Measurements from ENCODE around the gene RBMS1.

Gene RBMS1

GRCh38 chr2:160275656-160276055 lies 218.0 kb downstream of the RBMS1 start:
- no peak for DNase-seq (ENCODE audit: low spot score)

- DNase-seq (ENCODE audit: low spot score) = no peak
Observed at GRCh38 chr2:160271171-160272086, 222.2 kb downstream of the RBMS1 start.

GRCh38 chr2:160270571-160271113 lies 223.0 kb downstream of the RBMS1 start:
- no peak for DNase-seq (ENCODE audit: low spot score)

GRCh38 chr2:160269803-160270570 lies 223.6 kb downstream of the RBMS1 start:
- DNase-seq (ENCODE audit: low spot score) = no peak

GRCh38 chr2:160269365-160269764 lies 224.2 kb downstream of the RBMS1 start:
- no peak for DNase-seq (ENCODE audit: low spot score)

GRCh38 chr2:160268151-160268781 lies 225.3 kb downstream of the RBMS1 start:
- no peak for DNase-seq (ENCODE audit: low spot score)

- DNase-seq (ENCODE audit: low spot score) = no peak
Observed at GRCh38 chr2:160267692-160268091, 225.9 kb downstream of the RBMS1 start.

- no peak for DNase-seq (ENCODE audit: low spot score)
Observed at GRCh38 chr2:160267022-160267421, 226.6 kb downstream of the RBMS1 start.

- DNase-seq (ENCODE audit: low spot score) = no peak
Observed at GRCh38 chr2:160266037-160266551, 227.5 kb downstream of the RBMS1 start.

- no peak for DNase-seq (ENCODE audit: low spot score)
Observed at GRCh38 chr2:160264308-160264707, 229.3 kb downstream of the RBMS1 start.

- no peak for DNase-seq (ENCODE audit: low spot score)
Observed at GRCh38 chr2:160261732-160262131, 231.9 kb downstream of the RBMS1 start.

- no peak for DNase-seq (ENCODE audit: low spot score)
Observed at GRCh38 chr2:160258492-160258805, 235.2 kb downstream of the RBMS1 start.

GRCh38 chr2:160257743-160258491 lies 235.7 kb downstream of the RBMS1 start:
- no peak for DNase-seq (ENCODE audit: low spot score)

GRCh38 chr2:160257041-160257742 lies 236.4 kb downstream of the RBMS1 start:
- no peak for DNase-seq (ENCODE audit: low spot score)

- no peak for DNase-seq (ENCODE audit: low spot score)
Observed at GRCh38 chr2:160256507-160256906, 237.1 kb downstream of the RBMS1 start.

- DNase-seq (ENCODE audit: low spot score) = no peak
Observed at GRCh38 chr2:160255408-160255807, 238.2 kb downstream of the RBMS1 start.

GRCh38 chr2:160254189-160254762 lies 239.3 kb downstream of the RBMS1 start:
- no peak for DNase-seq (ENCODE audit: low spot score)

GRCh38 chr2:160253440-160254188 lies 240.0 kb downstream of the RBMS1 start:
- no peak for DNase-seq (ENCODE audit: low spot score)

GRCh38 chr2:160252900-160253299 lies 240.7 kb downstream of the RBMS1 start:
- no peak for DNase-seq (ENCODE audit: low spot score)
